NCI-H1092 (cell line): ENCODE results near the gene DNAI2.
"Not testable (repeated sequence)": the region's sequence is repeated elsewhere in the genome, so short reads cannot be mapped to it uniquely, and the experiment has no call there.

Experiments
- DNase-seq: peaks from one replicate; lab custom pipeline; 2025; lab: John Stamatoyannopoulos, UW

The DNAI2 gene

GRCh38 chr17:74245145-74245831 lies 28.7 kb upstream of the DNAI2 start:
- no peak for DNase-seq

GRCh38 chr17:74245871-74246270 lies 28.2 kb upstream of the DNAI2 start:
- DNase-seq, result no peak

DNA sequence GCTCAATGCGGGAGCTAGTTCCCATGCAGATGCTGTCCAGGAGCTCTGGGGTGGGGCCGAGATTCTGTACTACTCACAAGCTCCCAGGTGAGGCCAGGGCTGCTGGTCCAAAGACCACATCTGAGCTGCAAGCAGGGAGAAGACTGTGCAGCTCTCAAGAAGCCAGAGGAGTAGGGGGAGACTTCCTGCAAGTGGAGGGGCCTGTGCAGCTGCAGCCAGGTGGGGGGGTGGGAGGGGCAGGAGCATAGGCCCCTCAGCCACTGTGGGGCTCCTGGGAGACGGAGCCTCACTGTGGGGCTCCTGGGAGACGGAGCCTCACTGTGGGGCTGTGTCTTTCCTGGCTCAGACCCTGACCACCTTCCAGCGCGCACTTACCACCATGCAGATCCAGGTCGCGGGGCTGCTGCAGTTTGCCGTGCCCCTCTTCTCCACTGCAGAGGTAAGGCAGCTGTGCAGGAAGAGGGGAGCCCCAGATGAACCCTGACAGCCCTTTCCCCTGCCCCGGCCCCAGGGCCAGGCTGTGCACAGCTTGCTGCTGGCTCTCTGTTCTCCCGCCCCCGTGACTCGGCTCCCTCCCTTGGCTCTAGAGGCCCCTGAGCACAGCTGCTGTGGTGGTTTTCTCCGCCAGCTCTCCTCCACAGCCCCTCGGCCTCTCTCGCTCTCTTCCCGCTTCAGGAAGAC lies 24.3 kb upstream of the DNAI2 start:
- DNase-seq, result no peak

GRCh38 chr17:74250324-74250995 lies 23.6 kb upstream of the DNAI2 start:
- no peak for DNase-seq

GRCh38 chr17:74251051-74251450 lies 23.0 kb upstream of the DNAI2 start:
- DNase-seq, result no peak

DNA sequence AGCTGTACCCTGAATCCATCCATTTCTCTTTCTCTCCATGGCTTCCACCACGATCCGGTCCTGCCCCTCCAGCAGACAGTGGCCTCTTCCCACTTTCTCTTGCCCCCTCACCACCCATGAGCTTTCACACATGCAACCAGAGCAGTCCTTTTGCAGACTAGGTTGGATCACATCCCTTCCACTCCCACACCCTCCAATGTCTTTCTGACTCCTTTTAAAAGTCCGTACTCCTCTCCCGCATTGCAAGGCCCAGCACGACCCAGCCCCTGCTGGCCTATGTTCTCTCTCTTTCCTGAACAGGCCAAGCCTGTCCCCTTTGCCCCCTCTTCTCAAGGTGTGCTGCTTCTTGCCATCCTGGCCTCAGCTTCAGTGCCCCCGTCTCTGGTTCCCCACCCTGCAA lies 22.5 kb upstream of the DNAI2 start:
- no peak for DNase-seq

- DNase-seq, result no peak
Measured at GRCh38 chr17:74252211-74252610, 21.8 kb upstream of the DNAI2 start.

DNA sequence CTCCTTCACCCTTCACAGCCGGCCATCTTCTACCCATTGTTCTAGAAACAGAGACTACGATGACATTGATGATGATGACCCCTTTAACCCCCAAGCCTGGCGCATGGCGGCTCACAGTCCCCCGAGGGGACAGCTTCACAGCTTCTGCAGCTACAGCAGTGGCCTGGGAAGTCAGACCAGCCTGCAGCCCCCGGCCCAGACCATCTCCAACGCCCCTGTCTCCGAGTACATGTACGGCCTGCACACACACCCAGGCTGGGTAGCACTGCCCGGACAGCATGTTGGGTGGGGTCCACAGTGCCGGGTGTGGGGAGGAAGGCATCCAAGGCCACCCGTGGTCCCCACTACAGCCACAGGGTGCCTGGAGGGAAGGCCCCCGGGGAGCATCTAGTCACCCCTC lies 21.0 kb upstream of the DNAI2 start:
- no peak for DNase-seq

DNA sequence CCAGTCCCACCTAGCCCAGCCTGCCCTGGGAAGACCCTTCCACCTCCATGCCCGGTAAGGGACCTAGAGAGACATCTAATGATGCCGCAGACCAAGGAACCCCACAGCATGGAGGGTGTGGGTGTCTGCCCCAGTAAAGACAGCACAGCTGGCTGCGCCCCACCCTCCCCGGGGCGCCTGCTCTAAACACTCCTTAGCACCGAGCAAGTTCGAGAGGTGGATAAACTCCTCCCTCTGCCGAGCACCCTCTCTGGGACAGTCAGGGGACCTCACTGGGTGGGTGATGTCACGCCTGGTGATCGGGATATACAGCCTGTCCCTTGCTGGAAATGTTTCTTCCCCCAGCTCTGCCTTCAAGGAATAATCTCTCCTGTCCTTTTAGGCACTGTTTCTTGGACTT lies 16.7 kb upstream of the DNAI2 start:
- DNase-seq, result no peak

GRCh38 chr17:74259667-74260524 lies 14.1 kb upstream of the DNAI2 start:
- no peak for DNase-seq

GRCh38 chr17:74260525-74260850 lies 13.5 kb upstream of the DNAI2 start:
- no peak for DNase-seq

- DNase-seq, result no peak
Measured at GRCh38 chr17:74262601-74263000, 11.4 kb upstream of the DNAI2 start.

GRCh38 chr17:74267054-74267453 lies 7.0 kb upstream of the DNAI2 start:
- DNase-seq, result not testable (repeated sequence)

- DNase-seq, result no peak
Measured at GRCh38 chr17:74267579-74267978, 6.5 kb upstream of the DNAI2 start.

DNA sequence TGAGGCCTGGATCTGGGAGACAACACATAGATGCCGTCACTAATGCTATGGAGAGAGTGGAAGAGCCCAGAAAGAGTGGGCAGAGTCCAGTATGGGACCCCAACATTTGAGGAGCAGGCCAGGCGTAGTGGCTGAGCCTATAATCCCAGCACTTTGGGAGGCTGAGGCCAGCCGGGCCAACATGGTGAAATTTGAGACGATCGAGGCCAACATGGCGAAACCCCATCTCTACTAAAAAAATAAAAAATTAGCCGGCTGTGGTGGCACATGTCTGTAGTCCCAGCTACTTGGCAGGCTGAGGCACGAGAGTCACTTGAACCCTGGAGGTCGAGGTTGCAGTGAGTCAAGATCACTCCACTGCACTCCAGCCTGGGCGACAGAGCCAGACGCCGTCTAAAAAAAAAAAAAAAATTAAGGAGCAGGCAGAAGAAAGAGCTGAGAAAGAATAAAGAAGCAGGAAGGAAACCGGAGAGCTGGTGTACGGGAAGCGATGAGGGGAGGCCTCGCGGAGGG lies 6.0 kb upstream of the DNAI2 start:
- DNase-seq, result no peak

DNA sequence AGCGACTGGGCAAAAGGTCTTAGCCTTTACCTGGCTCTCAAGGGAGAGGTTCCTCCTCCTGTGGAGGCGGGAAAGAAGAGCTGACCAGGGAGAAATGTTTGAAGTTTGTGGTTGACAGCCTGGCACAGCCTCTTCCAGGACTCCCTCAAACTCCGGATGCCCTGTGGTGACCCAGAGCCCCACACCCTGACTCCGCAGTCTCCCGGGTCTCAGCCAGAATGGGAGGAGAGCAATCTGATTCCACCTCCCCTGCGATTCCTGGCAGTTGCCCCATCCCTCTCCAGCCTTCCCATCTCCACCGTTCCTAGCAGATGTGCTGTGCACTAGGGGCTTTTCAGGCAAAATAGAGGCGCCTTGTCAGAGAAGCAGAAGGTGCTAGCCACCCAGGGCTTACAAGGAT lies 5.5 kb upstream of the DNAI2 start:
- DNase-seq, result no peak

GRCh38 chr17:74270333-74270732 lies 3.7 kb upstream of the DNAI2 start:
- no peak for DNase-seq

DNA sequence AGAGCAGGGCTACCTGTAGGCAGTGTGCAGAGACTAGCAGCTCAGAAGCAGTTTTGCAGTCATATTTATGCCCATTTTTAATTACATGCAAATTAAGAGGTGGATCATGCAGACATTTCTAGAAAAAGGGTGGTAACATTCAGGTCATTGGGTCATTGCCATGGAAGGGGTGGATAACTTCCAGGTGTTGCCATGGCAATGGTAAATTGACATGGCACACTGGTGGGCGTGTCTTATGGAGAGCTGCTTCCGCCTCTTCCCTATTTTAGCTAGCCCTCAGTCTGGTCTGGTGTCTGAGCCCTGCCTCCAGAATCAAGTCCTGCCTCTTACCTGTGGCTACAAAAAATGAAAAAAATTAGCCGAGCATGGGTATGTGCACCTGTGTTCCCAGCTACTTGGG lies 2.8 kb upstream of the DNAI2 start:
- no peak for DNase-seq

GRCh38 chr17:74271901-74272561 lies 2.0 kb upstream of the DNAI2 start:
- DNase-seq, result no peak

DNA sequence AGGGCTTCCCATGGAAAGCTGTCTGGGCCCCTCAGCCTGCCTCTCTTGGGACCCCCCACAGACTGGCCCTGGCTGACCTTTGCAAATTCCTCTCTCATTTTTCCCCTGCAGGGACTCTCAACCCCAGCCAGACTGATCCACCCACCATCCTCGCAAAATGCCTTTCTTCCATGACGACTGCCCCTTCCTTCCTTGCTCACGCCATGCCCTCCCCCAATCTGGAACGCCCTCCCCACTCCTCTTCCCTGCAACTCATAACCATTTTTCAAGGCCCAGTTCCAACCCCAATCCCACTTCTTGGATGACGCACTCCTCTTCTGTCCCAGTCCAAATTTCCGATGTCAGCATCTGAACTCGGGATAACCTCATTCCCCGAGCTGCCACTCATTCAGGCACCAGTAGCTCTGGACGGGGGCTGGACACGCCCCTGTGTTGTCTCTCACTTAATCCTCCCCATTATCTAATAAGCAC lies 1.3 kb upstream of the DNAI2 start:
- no peak for DNase-seq

- DNase-seq, result no peak
Measured at GRCh38 chr17:74274709-74275340, 791 bp downstream of the DNAI2 start.
